A673 (cell line): Measurements from ENCODE around the gene MFAP3L.

Source experiments
- EZH2 ChIP-seq: fragments of 200-600 bp; sonication (generic); IDR thresholded peaks from 2 replicates; pipeline ENCODE4 v1.6.1; 2017; ENCODE audit warnings: borderline replicate concordance, low read depth, mild to moderate bottlenecking, mixed read lengths, antibody characterized with exemption, low read length; ENCODE audit not compliant: poor library complexity, severe bottlenecking
- TF ChIP-seq, protein P1 (sequence below): fragments of 300-800, 200-600 bp; sonication (generic); conservative IDR thresholded peaks from 2 replicates; pipeline ENCODE4 v1.5.1; 2017; ENCODE audit warnings: low read depth, mild to moderate bottlenecking, antibody characterized with exemption, low read length, moderate library complexity, mixed read lengths

DNA sequence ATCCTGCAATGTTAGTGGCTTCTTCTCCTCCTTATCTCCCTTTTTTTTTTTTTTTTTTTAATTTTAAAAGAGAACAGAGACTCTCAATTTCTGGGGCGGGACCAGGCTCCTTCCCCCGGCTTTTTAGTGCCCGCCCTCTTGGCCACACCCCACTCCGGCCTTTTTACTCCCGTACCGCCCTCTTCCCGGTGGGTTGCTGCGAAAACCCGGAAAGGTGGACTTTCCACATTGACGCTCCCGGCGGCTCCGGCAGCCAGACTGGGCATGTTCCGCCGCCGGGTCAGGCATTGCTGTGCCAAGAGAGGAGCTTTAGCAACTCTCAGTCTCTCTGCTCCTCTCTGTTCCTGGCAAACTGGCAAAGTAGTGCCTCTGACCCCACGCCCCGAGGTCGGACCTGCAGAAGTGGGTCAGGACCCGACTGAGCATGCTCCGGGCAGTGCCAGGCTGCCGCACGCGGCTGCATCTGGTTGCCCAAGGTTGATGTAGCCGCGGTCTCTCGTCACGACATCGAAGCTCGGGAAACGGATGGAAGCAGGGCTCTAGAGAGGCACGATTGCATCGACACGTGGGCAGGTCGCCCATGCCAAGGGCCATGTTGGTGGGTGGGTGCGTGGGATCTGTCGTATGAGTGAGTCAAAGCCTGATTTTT lies 1.1 kb upstream of the MFAP3L start:
- TF ChIP-seq, protein P1, sequence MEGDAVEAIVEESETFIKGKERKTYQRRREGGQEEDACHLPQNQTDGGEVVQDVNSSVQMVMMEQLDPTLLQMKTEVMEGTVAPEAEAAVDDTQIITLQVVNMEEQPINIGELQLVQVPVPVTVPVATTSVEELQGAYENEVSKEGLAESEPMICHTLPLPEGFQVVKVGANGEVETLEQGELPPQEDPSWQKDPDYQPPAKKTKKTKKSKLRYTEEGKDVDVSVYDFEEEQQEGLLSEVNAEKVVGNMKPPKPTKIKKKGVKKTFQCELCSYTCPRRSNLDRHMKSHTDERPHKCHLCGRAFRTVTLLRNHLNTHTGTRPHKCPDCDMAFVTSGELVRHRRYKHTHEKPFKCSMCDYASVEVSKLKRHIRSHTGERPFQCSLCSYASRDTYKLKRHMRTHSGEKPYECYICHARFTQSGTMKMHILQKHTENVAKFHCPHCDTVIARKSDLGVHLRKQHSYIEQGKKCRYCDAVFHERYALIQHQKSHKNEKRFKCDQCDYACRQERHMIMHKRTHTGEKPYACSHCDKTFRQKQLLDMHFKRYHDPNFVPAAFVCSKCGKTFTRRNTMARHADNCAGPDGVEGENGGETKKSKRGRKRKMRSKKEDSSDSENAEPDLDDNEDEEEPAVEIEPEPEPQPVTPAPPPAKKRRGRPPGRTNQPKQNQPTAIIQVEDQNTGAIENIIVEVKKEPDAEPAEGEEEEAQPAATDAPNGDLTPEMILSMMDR = no peak
- no peak for TF ChIP-seq EZH2
